Sigmoid colon (tissue), 7 donors: Measurements from ENCODE around the gene TRIM37. TPM values are rescaled to one million over a fixed set of nuclear protein-coding genes. Genes with fewer than 3 reads are reported as not detected.
"Not testable (repeated sequence)": the region's sequence is repeated elsewhere in the genome, so short reads cannot be mapped to it uniquely, and the experiment has no call there.

ENCODE experiments used
- DNase-seq: peaks from one replicate; pipeline ENCODE4 v3.0.0-alpha.2; 2019
- H3K27ac ChIP-seq, 4 donors: fragments of 200-600 bp; sonication (generic); one replicate each; pipeline ENCODE4 v1.5.1; 2016 to 2019; ENCODE audit warnings: mild to moderate bottlenecking in 1 of 4
- H3K27me3 ChIP-seq, 3 donors: fragments of 200-600 bp; sonication (generic); one replicate each; pipeline ENCODE4 v1.5.1; 2019; ENCODE audit warnings: mild to moderate bottlenecking in 1 of 3
- H3K36me3 ChIP-seq, 4 donors: fragments of 200-600 bp; sonication (generic); one replicate each; pipeline ENCODE4 v1.5.1; 2016 to 2019
- H3K4me1 ChIP-seq, 4 donors: fragments of 200-600 bp; sonication (generic); one replicate each; pipeline ENCODE4 v1.5.1; 2017 to 2019
- H3K4me3 ChIP-seq, 4 donors: fragments of 200-600 bp; sonication (generic); one replicate each; pipeline ENCODE4 v1.5.1; 2017 to 2019; ENCODE audit warnings: mild to moderate bottlenecking in 2 of 4, moderate library complexity in 1 of 4
- H3K9me3 ChIP-seq, 4 donors: fragments of 200-600 bp in 3 of 4; sonication (generic) in 3 of 4; one replicate each; pipeline versions ENCODE4 v1.5.1 to v1.6.1; 2013 to 2019
- CTCF ChIP-seq, 4 experiments: fragments of 450-650 bp in 3 of 4; fragments of 200-600 bp in 1 of 4; IDR thresholded peaks; one replicate each; pipeline ENCODE4 v1.5.1; 2016 to 2019; ENCODE audit warnings: antibody characterized with exemption in 4 of 4, mild to moderate bottlenecking in 3 of 4, moderate library complexity in 2 of 4
- EP300 ChIP-seq, 4 donors: sonication (generic); formaldehyde crosslinking; IDR thresholded peaks; one replicate each; pipeline ENCODE4 v1.6.1; 2017; ENCODE audit warnings: antibody characterized with exemption in 4 of 4
- POLR2A ChIP-seq, 2 donors: fragments of 450-650 bp; IDR thresholded peaks; one replicate each; pipeline ENCODE4 v1.6.1; 2016; ENCODE audit warnings: antibody characterized with exemption in 2 of 2, mild to moderate bottlenecking in 2 of 2, moderate library complexity in 2 of 2
- POLR2AphosphoS5 ChIP-seq, 4 donors: sonication (generic); formaldehyde crosslinking; IDR thresholded peaks; one replicate each; pipeline ENCODE4 v1.6.1; 2017; ENCODE audit warnings: antibody characterized with exemption in 4 of 4
- WGBS, 2 donors: extraction: QIAGEN DNeasy Blood & Tissue Kit; methylation state at CpG; one replicate each; pipeline ENCODE4 v1.1.7; 2013; 5-methylcytosine and 5-hydroxymethylcytosine counted together
- intact Hi-C: fragments of 100-400 bp; cut with DNase I; formaldehyde crosslinking; loops from one replicate; pipeline ENCODE4 v1.15.1; 2023
- polyA plus RNA-seq, 3 donors: library from polyadenylated mRNA; stranded (reverse); fragments of 200-250 nt; gene quantifications; one replicate each; pipeline ENCODE4 v1.2.3, GENCODE V29; 2013
- total RNA-seq, 4 donors: library from RNA; depleted of rRNA; stranded (reverse); fragments of >200 nt; gene quantifications; one replicate each; pipeline ENCODE4 v1.1.0, GENCODE V29; 2016
- donor health status: healthy with polysubstance abuse.
- donor health status: Bipolar disorder and iron deficiency.
- donor health status: healthy.

The TRIM37 gene
- total and polyA plus RNA-seq, 7 donors, result 6.5 to 37.8 (median 20.2) TPM

DNA sequence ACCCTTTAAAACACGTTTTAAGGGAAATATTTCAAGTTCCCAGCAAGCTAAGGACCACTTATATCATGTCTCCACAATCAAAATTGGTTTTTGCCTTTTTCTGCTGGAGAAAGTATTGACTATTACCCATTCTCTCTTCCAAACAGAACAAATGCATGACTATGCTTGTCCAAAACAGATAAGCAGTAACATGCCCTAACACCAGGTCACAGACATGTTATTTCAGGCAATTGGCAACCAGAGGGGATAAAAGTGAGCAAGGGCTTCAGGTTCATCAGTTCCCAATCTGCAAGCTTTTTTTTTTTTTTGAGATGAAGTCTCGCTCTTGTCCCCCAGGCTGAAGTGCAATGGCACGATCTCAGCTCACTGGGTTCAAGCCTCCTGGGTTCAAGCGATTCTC lies 33.3 kb upstream of the TRIM37 start:
- WGBS, 2 donors, result 96 to 97% methylated on average over 4 of the region's 4 CpGs
- H3K27ac ChIP-seq, result no peak overlapping the region
- TF ChIP-seq POLR2A (IDR thresholded peaks at IDR 0.05) (no peak), EP300 (IDR thresholded peaks at IDR 0.05) (no peak), CTCF (IDR thresholded peaks at IDR 0.05) (no peak), POLR2AphosphoS5 (IDR thresholded peaks at IDR 0.05) (no peak)
- H3K4me1 ChIP-seq, result no peaks in the 10 kb centered on the region
- no peak overlapping the region for H3K4me3 ChIP-seq
- no peak for DNase-seq
- no peaks in the 10 kb centered on the region for H3K36me3 ChIP-seq
- intact Hi-C loops, result no loop called here
- no peaks in the 10 kb centered on the region for H3K27me3 ChIP-seq
- H3K9me3 ChIP-seq, result no peaks in the 10 kb centered on the region

DNA sequence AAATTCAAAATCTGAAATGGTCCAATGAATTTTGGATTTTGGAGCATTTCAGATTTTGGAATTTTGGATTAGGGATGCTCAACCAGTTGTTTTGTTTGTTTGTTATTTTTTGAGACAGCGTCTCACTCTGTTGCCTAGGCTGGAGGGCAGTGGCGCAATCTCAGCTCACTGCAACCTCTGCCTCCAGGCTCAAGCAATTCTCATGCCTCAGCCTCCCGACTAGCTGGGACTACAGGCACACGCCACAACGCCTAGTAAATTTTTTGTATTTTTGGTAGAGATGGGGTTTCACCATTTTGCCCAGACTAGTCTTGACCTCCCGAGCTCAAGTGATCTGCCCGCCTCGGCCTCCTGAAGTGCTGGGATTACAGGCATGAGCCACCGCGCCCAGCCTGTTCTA lies 31.7 kb upstream of the TRIM37 start:
- H3K9me3 ChIP-seq, intact Hi-C loops, H3K27me3 ChIP-seq, H3K4me1 ChIP-seq, H3K27ac ChIP-seq, DNase-seq, H3K36me3 ChIP-seq, H3K4me3 ChIP-seq: not testable (repeated sequence)
- 94 to 95% methylated on average over 10 of the region's 10 CpGs for WGBS, 2 donors

GRCh38 chr17:59131131-59131530 lies 24.5 kb upstream of the TRIM37 start:
- Histone ChIP-seq H3K4me3 (no peak overlapping the region), H3K4me1 (no peaks in the 10 kb centered on the region), H3K27me3 (no peaks in the 10 kb centered on the region), H3K27ac (no peak overlapping the region), H3K36me3 (peaks cover 0 to 25% (median 0%) of the 10 kb centered on the region in 4 donors), H3K9me3 (no peaks in the 10 kb centered on the region)
- intact Hi-C loops, result no loop called here
- DNase-seq, result no peak
- WGBS, 2 donors, result 81% methylated on average over 1 of the region's 1 CpG
- TF ChIP-seq POLR2A (IDR thresholded peaks at IDR 0.05) (no peak), EP300 (IDR thresholded peaks at IDR 0.05) (no peak), CTCF (IDR thresholded peaks at IDR 0.05) (no peak), POLR2AphosphoS5 (IDR thresholded peaks at IDR 0.05) (no peak)

DNA sequence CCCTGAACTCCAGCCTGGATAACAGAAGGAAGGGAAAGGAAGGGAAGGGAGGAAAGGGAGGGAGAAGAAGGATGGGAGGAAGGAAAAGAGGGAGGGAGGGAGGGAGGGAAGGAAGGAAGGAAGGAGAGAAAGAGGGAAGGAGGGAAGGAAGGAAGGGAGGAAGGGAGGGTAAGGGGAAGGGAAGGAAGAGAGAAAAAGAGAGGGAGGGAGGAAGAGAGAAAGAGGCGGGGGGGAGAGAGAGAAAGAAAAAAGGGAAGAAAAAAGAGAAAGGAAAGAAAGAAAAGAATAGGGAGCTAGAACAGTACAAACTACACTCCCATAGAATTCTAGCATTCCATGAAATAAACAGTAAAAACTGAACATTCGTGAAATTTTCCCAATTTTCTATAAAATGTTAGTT lies 23.1 kb upstream of the TRIM37 start:
- intact Hi-C loops, result no loop called here
- no peaks in the 10 kb centered on the region for H3K27me3 ChIP-seq
- 46 to 66% methylated on average over 2 of the region's 2 CpGs for WGBS, 2 donors

DNA sequence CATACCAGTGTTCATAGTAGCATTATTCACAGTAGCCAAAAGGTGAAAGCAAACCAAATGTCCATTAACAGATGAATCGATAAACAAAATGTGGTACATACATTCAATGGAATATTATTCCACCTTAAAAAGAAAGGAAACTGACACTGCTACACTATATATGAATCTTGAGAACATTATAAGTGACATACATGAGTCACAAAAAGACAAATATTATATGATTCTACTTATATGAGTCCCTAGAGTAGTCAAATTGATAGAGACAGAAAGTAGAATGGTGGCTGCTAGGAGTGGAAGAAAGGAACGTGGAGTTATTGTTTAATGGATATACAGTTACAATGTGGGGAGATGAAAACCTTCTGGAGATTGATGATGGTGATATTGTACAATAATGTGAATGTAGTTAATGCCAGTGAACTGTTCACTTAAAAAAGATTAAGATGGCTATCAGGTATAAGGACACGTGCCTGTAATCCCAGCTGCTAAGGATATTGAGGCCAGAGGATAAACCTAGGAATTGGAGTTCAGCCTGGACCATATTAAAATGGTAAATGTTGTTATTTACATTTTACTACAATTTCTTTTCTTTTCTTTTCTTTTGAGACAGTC lies 20.2 kb upstream of the TRIM37 start:
- WGBS, 2 donors, result 63 to 73% methylated on average over 3 of the region's 3 CpGs
- peaks cover 0 to 25% (median 0%) of the 10 kb centered on the region in 4 donors for H3K36me3 ChIP-seq
- H3K9me3 ChIP-seq, result no peaks in the 10 kb centered on the region

More for the DNA sequence above, 23.1 kb upstream of the TRIM37 start:
- Histone ChIP-seq H3K4me3 (no peak overlapping the region), H3K9me3 (no peaks in the 10 kb centered on the region), H3K4me1 (no peaks in the 10 kb centered on the region), H3K27ac (no peak overlapping the region), H3K36me3 (peaks cover 0 to 25% (median 0%) of the 10 kb centered on the region in 4 donors)
- TF ChIP-seq CTCF (IDR thresholded peaks at IDR 0.05) (no peak), POLR2AphosphoS5 (IDR thresholded peaks at IDR 0.05) (no peak), POLR2A (IDR thresholded peaks at IDR 0.05) (no peak), EP300 (IDR thresholded peaks at IDR 0.05) (no peak)
- DNase-seq, result no peak

More for the DNA sequence above, 20.2 kb upstream of the TRIM37 start:
- H3K4me3 ChIP-seq, result no peak overlapping the region
- H3K27me3 ChIP-seq, result no peaks in the 10 kb centered on the region
- no peaks in the 10 kb centered on the region for H3K4me1 ChIP-seq
- no peak overlapping the region for H3K27ac ChIP-seq
- intact Hi-C loops, result no loop called here
- TF ChIP-seq EP300 (IDR thresholded peaks at IDR 0.05) (no peak), POLR2AphosphoS5 (IDR thresholded peaks at IDR 0.05) (no peak), POLR2A (IDR thresholded peaks at IDR 0.05) (no peak), CTCF (IDR thresholded peaks at IDR 0.05) (no peak)
- no peak for DNase-seq
